Measurements from ENCODE around the gene CHD6.

The CHD6 gene

DNA sequence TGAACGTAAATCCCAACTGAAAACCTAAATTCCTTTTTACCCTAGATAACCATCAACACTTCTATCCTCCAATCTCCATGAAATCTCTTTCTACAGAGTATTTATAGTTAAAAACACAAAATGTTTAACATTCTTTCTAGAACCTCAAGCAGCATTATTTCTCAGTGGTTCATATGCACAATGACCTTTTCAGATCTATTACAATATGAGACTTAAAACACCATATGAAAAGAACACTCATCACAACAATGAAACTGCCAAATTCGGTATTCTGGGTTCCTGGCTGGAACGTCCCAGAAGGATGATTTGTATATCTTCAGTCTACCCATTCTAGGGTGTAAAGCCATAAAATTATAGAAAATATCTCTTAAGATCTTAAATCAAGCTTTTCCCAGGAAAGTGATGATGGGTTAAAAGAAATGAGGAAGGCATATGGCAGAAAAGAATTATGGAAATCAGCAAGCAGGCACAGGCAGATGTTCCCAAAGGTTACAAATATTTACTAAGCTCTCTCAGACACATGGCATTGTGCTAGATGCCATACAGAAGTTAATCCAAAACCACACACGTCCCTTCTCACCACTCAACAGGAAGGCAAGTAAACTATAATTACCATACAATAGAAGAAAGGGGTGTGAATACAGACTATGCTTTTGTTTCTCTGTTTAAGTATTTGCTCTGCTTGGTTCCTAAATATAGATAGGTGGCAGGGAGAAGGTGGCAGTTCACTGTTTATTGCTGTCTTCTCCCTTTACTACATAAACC lies 118.0 kb downstream of the CHD6 start:
- no peak for DNase-seq

DNA sequence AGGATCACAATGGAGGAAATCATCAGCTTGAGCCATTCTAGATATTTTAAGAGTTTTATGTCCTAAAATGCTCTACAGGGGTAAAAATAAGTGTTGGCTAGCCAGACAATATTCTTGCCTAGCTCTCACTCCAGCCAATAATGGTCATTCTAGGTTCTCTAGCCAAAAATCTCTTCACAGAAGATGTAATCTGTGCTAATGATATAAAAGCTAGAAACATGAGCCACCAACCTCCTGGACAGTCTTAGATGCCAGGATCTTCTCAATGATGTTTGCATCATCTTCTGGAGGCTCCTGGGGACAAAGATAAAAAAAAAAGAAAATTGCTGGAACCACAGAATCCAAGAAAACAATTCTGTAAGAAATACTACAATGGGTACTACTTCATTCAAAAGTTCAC lies 119.1 kb downstream of the CHD6 start:
- DNase-seq, result no peak

DNA sequence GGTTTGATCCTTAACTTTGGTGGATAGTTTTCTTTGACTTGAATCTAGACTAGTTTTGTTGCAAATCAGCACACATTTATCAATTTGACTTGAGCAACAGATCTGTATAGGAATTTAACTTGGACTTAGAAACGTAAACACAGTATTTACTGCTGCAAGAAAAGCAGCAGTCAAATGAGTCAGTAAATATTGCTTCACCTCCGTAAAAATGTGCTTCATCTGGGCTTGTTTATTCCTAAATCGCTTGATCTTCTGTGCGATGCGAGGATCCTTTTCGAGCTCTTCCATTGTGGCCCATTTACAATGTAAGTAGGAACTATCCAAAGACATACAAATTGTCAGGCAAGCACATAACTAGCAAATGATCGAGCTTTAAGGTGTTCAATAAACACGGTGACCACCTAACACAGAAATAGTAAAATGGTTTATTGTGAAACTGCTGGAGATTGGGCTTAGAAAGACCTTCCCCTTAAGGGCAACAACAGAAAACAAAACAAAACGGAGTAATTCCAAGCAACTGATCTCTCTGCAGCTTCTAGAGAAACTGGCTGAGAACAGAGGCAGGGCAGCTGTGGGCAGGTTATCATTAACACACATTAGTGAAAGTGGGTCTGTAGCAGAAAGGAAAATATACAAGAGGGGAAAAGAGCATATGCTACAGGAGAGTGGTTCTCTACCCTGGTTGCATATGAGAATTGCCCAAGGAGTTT lies 120.8 kb downstream of the CHD6 start:
- DNase-seq, result no peak

DNA sequence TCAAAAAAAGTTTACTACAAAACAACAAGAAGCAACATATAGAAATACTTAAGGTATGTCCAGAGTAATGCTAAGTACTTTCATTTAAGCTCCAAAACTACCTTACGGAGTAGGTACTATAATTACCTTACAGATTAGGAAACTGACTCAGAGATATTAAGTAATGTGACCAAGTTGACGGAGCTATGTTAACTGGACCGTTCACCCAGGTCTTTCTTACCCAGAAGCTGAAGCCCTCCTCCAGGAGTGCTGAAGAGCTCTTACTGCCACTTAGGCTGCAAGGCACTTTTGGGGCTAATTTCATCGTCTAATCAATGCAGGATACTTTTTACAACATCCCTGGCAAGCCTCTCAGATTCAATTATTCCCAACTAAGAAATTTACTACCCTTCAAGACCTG lies 123.7 kb downstream of the CHD6 start:
- no peak for DNase-seq

DNA sequence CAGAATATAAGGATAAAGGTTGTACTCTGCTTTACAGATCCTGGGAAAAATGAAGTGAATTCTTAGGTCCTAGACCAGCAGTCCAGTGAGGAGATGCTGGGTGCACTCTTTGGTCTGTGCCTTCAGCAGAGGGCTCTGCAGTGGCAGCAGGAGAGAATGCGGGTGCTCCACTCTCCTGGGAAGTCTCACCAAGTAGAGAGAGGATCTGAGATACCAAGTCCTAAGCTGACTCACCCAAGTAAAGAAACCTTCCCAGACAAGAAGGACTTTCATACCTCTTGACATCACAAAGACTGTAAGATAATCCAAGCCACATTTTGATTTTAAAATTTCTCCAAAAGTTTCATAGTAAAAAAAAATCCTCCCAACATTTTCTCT lies 134.6 kb downstream of the CHD6 start:
- DNase-seq, result no peak

DNA sequence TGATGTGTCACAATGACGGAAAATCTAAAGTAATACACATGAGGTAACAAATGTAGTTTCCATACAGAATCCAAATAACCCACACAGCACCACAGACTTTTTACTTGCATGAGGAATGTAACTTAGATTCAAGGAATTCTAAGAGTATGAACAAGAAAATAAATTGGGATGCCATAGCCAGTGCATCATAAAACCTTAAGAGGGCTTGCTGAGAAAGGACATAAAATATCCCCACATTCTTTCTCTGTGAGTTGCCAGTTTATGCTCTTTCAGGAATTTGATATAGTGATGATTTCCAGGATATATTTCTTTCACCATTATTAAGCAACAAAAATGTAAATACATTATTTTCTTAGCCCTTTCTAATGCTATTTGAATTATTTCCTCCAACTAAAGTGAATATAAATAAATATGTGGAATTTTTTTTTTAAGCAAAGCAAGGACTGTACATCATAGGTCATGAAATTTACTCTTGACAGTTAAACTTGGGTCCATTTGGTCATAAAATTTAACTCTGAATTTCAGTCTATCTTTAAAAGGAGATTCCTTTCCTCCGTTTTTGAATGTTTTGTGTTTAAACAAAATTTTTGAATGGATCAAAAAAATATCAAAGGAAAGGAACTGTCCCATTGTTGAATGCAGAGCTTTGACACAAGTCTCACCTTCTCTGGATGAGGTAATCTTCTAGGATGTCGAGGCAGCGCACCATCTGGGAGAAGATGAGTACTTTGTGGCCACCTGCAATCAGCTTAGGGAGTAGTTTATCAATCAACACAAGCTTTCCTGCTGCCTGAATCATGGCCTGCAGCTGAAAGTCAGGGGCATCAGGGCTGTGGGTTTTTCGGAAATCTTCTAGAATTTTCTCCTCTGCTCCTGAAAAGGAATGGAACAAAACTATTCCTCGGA lies 135.3 kb downstream of the CHD6 start:
- peak; percentile 65 for DNase-seq

DNA sequence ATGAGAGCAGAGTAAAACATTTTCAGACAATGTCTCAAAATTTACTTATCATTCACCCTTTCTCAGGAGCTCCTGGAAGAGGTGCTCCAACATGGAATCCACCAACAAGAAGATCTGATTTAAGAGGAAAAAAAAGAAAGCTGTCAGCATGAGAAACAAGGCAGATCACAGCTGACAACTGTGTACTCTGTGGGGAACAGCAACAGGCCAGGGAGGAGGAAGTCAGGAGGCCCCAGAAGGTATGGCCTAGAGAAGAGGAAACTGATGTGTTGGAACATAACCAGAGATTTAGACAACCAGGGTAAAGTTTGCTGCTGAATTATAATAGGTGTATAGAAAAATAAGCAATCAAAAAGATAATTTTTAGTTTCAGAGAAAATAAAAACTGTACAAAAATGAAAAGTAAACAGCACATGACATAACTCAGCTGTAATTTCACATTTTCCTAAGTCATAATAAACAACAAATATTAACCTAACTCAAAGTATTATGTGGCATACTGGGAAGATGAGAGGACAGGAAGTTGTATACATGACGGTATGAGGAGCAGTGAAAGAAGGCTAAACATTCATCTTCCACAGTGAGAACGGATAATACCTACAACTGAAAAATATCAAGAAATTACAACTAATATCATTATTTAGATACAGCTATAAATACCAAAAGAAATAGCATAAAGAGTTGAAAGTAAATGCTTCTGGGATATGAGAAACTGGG lies 138.0 kb downstream of the CHD6 start:
- no peak for DNase-seq

DNA sequence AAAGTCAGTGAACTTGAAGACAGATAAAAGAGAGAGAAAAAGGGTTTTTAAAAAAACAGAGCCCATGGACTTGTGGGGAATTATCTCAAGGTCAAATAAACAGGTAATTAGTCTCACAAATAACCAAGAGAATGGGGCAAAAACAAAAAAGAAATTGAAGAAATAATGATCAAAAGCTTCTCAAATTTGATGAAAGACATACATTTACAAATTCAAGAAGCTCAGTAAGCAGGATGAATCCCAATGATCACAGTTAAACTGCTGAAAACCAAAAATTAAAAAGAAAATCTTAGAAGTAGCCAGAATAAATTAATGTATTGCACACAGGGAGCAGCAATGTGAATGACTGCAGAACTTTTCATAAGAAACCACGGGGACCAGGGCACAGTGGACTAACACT lies 139.1 kb downstream of the CHD6 start:
- DNase-seq, result no peak

DNA sequence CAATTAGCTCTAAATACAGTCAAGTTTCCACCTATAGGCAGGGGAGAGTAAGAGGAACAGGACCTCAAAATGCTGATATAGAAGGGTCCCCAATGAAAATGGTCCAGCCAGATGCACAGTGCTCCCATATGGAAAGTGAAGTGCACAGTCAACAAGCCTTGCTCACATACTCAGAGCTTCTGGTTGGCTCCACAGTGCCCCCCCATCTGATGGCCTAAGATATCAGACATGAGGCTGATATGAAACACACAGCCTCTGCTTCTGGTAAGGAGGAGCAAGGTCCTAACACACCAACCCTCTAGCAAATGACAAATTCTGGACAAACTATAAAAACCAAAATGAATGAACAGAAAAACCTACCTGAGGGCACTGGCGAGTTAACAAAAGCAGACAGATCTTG lies 140.2 kb downstream of the CHD6 start:
- DNase-seq, result no peak

DNA sequence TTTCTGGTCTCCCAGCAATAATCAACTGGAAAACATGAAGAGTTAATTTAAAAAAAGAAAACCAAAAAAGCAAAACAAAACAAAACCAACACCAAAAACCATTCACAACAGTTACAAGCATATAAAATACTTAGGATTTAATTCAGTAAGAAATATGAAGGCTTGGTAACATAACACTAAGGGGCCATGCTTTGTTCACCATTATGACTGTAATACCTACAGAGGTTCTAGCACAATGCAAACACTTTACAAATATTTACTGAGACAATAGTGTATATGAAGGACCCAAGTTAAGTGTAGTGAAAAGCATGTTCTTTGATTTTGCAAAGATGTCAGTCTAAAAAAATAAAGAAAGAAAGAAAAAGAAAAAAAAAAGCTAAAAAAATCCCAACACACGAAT lies 141.7 kb downstream of the CHD6 start:
- DNase-seq, result no peak

DNA sequence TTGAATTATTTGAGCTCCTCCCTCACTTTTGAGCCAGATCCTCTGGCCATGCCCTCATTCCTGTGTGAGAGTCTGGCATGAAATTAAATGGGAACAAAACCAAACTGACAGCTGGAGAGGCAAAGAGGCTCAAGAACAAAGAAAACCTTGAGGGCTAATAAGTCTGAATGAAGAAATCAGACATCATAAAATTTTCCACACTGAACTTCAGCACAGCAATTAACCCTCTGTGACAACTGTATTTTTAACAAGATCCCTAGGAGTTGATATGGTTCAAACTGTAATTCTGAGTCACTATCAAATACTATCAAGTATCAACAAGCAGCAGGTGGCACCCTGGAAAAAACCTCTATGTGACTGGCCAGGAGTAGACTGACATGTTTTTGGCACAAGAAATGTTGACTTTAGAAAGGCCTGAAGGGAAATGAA lies 142.2 kb downstream of the CHD6 start:
- DNase-seq, result no peak

DNA sequence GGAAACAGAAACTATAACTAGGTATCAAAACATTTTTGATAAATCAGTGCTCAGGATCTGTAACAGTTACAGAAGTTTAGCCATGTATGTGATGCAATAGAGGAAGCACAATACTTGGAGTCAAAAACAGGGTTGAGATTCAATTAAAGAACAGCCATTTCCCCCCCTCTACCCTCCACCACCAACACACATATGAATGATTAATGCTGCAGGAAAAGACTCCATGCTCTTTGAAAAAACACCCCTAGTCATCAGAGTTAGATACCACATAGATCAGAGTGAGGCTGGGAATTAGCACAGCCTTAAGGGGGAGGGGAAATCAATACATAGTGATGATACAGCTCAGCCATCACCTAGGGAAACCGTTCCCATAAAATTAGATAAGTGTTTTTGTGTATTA lies 142.7 kb downstream of the CHD6 start:
- no peak for DNase-seq

DNA sequence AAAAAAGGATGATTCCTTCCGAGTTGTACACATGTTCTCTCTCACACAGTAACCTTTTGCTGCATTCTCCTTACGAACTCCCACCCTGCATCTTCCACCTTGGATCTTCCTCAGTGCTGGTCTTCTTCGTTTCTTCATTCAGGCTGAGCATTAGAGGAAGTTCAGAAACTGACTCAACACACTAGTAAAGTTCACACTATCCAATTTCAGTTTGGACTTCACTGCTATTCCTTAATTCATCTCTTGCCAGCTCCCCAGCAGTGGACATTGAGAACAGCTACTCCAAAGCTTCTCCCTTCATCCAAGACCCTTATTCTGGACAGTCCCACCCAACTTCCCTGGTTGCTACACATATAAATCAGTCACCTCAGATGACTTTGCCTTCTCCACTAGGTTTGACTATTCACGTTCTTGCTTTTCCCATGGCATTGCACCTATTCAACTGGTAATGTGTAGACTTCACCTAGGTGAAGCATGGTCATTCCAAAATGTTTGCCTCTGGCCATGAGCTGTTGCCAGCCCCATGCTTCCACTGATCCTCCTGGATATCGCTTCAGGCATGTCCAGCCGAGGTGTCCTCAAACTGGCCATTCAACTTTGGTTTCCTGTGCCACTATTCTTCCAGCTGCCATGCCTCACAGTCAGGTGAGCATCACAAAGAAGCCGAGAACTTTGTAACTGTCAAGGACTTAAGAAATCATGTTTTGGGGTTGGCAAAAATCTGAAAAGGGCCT lies 147.6 kb downstream of the CHD6 start:
- no peak for DNase-seq

DNA sequence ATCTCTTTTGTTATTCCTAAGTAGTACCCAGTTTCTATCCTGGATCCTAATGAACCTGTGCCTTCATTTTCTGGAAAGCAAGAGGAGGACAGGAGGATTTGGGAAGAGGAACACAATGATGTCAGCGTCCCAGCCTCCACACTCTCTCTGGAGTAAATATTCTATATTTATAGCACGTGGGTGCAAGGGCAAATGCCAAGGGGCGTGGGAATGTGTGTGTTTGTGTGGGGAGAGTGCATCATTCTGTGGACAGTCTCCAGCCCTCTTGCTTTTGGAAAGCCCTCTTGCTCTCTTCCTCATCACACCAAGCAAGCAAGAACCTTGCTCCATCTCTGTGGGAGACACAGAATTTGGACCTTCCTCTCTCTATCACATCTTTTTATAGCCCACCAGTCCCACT lies 148.3 kb downstream of the CHD6 start:
- DNase-seq, result no peak

DNA sequence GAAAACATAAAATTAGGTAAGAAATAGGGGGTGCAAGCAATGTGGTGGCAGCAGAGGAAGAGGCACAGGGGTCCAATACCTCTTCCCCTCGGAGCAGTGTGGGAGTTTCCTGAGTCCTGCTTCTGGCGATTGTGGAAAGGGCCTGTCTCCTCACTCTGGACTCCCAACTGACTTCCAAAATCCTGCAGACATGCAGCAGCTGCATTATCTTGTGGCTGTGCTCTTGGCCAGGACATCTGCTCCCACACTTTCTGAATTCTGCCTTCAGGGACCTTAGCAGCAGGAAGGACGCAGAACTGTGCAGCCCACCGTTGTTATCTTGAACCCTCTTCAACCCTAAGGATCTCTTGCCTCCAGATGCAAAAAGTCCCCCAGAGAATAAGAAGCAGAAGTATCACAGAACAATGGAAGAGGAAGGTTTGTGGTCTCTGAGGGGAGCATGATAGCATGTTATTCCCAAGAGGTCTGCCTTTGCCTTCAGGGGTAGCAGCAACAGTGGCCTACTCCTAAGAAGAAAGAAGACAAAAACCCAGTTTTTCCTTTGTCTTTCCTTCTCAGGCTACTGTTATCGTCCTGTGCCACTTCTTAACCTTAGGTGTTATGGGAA lies 149.1 kb downstream of the CHD6 start:
- no peak for DNase-seq

DNA sequence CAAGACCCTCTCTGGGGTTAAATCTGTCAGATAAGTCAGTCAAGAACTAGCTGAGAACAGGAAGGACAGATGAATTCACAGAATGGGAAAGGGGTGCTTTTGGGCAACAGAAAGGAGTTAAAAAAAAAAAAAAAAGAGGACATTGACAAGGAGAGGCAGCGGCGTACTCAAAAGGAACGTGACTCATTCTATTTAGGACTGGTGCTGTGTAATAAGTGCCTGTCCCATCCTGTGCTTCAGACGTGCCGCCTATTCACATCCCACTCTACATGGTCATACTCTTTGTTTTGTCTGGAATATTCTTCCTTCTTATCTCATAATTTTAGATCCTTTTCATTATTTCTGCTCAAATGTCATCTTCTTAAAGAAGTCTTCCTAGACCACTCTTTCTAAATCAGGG lies 150.5 kb downstream of the CHD6 start:
- DNase-seq, result no peak

DNA sequence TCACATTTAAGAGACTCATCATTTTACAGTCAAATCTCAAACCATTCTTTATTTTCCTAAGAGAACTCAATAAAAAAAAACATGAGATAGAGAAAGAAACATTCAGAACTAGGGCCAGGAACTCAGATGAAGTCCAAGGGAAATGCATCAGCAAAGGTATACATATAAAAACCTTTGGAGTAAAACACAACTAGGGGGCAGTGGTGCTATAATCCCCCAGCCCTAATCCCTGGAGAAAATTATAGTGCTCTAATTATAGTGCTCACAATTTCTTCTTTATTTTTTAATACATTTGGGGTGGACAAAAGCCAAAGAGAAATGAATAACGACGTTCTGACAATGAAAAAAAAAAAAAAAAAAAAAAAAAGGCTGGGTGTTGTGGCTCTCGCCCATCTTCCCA lies 151.0 kb downstream of the CHD6 start:
- DNase-seq, result no peak

DNA sequence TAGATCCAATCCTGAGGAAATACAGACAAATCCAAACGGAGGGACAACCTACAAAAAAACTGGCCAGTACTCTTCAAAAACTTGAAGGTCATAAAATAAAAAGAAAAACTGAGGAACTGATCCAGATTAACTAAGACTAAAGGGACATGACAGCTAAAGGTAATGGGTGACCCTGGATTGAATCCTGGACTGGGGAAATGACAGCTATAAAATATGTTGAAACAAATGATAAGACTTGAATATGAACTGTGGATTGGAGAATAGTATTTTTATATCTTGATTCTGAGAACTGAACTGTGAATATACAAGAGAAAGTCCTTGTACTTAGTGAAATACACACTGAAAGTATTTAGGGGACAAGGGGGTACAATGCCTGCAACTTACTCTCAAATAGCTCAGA lies 154.6 kb downstream of the CHD6 start:
- DNase-seq, result no peak

DNA sequence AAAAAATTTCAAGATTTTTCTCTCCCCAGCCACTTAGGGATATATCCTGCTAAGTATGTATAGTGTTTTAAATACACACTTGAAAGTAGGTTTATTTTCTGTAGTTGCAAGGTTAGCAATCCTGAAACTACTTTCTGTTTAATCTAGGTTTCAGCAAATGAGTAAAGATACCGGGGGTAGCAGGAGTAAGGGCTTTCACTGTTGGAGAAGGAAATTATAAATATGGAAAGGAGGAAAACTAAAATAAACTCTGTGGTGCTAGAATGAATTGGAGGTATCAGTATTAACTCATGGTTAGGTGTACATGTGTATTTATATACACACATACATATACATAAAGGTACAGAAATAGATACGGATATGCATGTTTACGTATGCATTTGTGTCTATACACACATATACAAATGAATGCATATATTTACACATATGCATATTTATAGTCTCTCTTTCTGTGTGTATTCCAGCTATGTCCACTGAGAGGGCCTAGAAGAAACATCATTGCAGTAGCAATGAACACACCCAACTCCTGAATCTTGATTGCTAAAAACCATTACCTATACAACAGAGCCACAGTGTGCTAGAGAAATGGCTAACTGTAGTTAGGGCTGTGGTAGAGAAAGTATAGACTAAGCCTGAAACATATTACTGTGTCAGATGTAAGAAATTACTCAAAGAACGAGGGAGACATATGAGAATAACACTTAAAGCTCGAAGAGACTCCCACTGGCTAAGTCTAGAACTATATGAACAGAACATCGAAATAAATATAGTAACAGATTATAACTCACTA lies 155.6 kb downstream of the CHD6 start:
- no peak for DNase-seq

DNA sequence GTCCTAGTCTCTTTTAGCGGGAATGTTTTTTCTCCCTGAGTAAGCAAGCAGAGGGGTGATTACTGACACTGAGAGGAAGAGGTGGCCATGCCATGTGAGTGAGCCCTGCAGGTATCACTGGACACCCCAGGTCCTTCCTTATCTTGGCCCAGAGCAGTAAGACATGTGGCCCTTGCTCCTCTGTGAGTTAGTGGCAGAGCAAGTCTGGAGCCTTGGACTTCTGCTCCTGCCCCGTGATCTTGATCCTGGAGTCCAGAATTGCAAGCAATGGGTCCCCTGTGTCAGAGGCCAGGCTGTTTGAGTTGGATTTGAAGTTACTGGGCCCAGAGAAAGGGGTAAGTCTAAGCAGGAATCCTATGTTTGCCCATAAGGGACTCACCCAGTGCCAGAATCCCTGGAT lies 159.4 kb downstream of the CHD6 start:
- no peak for DNase-seq
